ENCODE measurements around the gene PGP.

PGP gene

GRCh38 chr16:2196162-2196980 is 18.3 kb downstream of the PGP start, which contains the start of gene CASKIN1:
CASKIN1 (minus strand) TSS chr16:2196605; CDS start chr16:2196432, 173 bp downstream.
- Histone ChIP-seq H3K4me1 (ENCODE audit: low read length) (no peaks in the 10 kb centered on the region), H4K20me1 (ENCODE audit: insufficient read depth, low read length) (no peaks in the 10 kb centered on the region), H3K4me3 (ENCODE audit: low read length) (no peak within 1 kb of the TSS), H3F3A (ENCODE audit: insufficient read depth, low read length) (no peaks in the 10 kb centered on the region), H3K79me2 (ENCODE audit: low read length) (no peaks in the 10 kb centered on the region), H3K36me3 (replicated peaks; ENCODE audit: insufficient read depth, low read length) (no peaks in the 10 kb centered on the region), H3K27ac (ENCODE audit: low read length) (no peak within 1 kb of the TSS), H3K4me2 (ENCODE audit: low read depth, low read length) (no peak within 1 kb of the TSS), H3K27me3 (replicated peaks; ENCODE audit: insufficient read depth, low read length) (peaks cover 87% of the 10 kb centered on the region), H3K9me3 (replicated peaks; ENCODE audit: insufficient read depth, low read length) (no peaks in the 10 kb centered on the region), H3K9ac (ENCODE audit: low read length) (no peak within 1 kb of the TSS), H3K9me2 (replicated peaks; ENCODE audit: insufficient read depth, low read length) (no peaks in the 10 kb centered on the region), H2AFZ (ENCODE audit: low read length) (no peak within 1 kb of the TSS)
- no peak for DNase-seq
- TF ChIP-seq CTCF (IDR thresholded peaks at IDR 0.05; ENCODE audit: low read length) (no peak), EZH2phosphoT487 (IDR thresholded peaks at IDR 0.05; ENCODE audit: low read length) (no peak)

- H3K9me3 ChIP-seq (replicated peaks; ENCODE audit: insufficient read depth, low read length), result no peaks in the 10 kb centered on the region
- no peak overlapping the region for H2AFZ ChIP-seq (ENCODE audit: low read length)
- DNase-seq, result no peak
- H3K27me3 ChIP-seq (replicated peaks; ENCODE audit: insufficient read depth, low read length), result peaks cover 91% of the 10 kb centered on the region
- no peaks in the 10 kb centered on the region for H3K4me1 ChIP-seq (ENCODE audit: low read length)
- H3K4me3 ChIP-seq (ENCODE audit: low read length), result no peak overlapping the region
- H3K79me2 ChIP-seq (ENCODE audit: low read length), result no peaks in the 10 kb centered on the region
- no peak overlapping the region for H3K9ac ChIP-seq (ENCODE audit: low read length)
- no peaks in the 10 kb centered on the region for H3F3A ChIP-seq (ENCODE audit: insufficient read depth, low read length)
- H4K20me1 ChIP-seq (ENCODE audit: insufficient read depth, low read length), result no peaks in the 10 kb centered on the region
- no peaks in the 10 kb centered on the region for H3K9me2 ChIP-seq (replicated peaks; ENCODE audit: insufficient read depth, low read length)
- no peak overlapping the region for H3K27ac ChIP-seq (ENCODE audit: low read length)
- no peak overlapping the region for H3K4me2 ChIP-seq (ENCODE audit: low read depth, low read length)
- H3K36me3 ChIP-seq (replicated peaks; ENCODE audit: insufficient read depth, low read length), result no peaks in the 10 kb centered on the region
- no peak for TF ChIP-seq CTCF (IDR thresholded peaks at IDR 0.05; ENCODE audit: low read length)
- peak; percentile 60 for TF ChIP-seq EZH2 (optimal IDR thresholded peaks at IDR 0.05; ENCODE audit: low read depth, low read length)
Measured at GRCh38 chr16:2195322-2196161, 19.1 kb downstream of the PGP start.

GRCh38 chr16:2194852-2195321 is 19.8 kb downstream of the PGP start:
- Histone ChIP-seq H3K4me1 (ENCODE audit: low read length) (no peaks in the 10 kb centered on the region), H3K27me3 (replicated peaks; ENCODE audit: insufficient read depth, low read length) (peaks cover 90% of the 10 kb centered on the region), H3K9me2 (replicated peaks; ENCODE audit: insufficient read depth, low read length) (no peaks in the 10 kb centered on the region), H3F3A (ENCODE audit: insufficient read depth, low read length) (no peaks in the 10 kb centered on the region), H3K36me3 (replicated peaks; ENCODE audit: insufficient read depth, low read length) (no peaks in the 10 kb centered on the region), H3K4me3 (ENCODE audit: low read length) (no peak overlapping the region), H3K9ac (ENCODE audit: low read length) (no peak overlapping the region), H3K27ac (ENCODE audit: low read length) (no peak overlapping the region), H3K79me2 (ENCODE audit: low read length) (no peaks in the 10 kb centered on the region), H3K4me2 (ENCODE audit: low read depth, low read length) (no peak overlapping the region), H3K9me3 (replicated peaks; ENCODE audit: insufficient read depth, low read length) (no peaks in the 10 kb centered on the region), H2AFZ (ENCODE audit: low read length) (no peak overlapping the region), H4K20me1 (ENCODE audit: insufficient read depth, low read length) (no peaks in the 10 kb centered on the region)
- TF ChIP-seq EZH2phosphoT487 (IDR thresholded peaks at IDR 0.05; ENCODE audit: low read length) (no peak), CTCF (IDR thresholded peaks at IDR 0.05; ENCODE audit: low read length) (peak; percentile 62), EZH2 (optimal IDR thresholded peaks at IDR 0.05; ENCODE audit: low read depth, low read length) (no peak)
- peak; percentile 53 for DNase-seq

Data from MM.1S (cell line).